Central memory CD4-positive, alpha-beta T cell (primary cell): ENCODE results near the gene FAM50B.

Source experiments
- DNase-seq: peaks from one replicate; pipeline ENCODE4 v3.0.0; 2022

The FAM50B gene

DNA sequence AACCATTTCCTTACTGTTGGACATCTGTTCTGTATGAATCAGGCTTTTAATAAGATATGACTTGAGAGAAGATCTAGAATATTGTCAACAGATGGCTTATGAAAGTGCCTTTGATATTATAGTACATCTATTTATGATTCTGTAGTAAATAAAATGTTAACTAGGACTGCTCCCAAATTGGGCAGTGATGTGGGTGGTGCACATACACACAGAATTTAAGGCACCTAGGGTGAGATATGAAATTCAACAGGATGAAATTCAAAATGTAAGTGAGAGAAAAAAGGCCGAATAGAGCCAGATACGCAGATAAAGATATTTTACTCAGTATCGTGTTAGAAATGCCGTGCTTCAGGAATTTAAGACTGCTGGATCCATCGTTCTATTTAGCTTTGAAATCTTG, 26.3 kb downstream of the FAM50B start:
- no peak for DNase-seq

DNA sequence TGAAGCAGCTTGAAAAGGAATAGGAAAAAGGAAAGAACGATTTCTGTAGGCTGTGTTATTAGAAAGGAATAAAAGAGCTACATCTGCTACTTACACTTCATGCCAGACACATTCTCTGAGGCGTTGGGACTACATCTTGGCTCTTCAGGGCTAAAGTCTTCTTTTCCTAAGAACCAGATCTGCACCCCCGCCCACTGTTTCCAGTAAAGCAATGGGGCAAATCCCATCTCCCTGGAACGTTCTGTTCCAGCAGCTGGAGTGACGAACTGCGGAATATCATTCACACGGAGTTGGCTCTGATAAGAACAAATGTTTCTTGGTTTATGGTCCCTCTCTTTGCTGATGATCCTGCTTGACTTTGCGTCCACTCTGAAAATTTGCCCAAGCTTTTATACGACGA, 26.9 kb downstream of the FAM50B start:
- no peak for DNase-seq

DNA sequence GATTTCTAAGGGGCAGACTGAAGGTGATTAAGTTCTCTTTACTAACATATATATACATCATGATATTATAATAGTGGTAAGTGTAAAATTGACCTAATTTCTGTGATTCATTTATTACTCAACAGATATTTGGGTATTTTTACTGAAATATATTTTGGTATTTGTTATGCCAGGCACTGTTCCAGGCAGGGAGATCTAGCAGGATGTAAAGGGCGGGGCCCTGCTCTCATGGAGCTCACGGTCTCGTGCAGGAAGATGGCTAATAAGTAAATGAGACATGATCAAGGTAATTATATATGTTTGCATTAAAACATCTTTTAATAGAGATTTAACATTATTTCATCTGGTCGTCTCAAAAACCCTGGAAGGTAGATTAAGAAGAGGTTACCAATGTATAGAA, 27.7 kb downstream of the FAM50B start:
- no peak for DNase-seq

DNA sequence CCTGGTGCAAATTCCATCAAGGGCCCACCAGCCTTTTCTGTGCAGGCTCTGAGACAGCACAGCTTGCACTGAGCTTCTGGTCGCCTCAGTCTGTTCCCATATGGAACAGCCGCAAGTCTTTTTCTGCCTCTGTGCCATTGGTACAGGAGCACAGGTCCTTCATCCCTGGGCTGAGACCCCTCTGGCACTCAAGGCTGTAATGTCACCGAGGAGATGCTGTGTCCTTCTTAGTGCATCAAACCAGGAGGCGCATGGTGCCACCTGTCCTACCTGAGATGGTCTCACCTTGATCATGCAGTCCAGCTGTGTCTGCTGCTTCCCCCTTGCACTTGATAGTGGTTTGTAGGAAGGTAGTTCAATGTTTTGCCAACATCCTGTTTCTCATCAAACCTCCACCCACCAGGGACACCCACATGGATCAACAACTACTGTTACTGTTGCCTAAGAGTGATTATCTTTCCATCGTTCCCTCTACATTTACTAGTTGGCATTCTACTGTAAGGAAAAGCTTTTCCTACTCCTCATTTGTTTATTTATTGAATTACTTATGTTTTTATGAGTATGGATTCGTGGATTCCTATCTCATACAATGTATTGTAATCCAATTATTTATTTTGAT, 29.0 kb downstream of the FAM50B start:
- DNase-seq = no peak

DNA sequence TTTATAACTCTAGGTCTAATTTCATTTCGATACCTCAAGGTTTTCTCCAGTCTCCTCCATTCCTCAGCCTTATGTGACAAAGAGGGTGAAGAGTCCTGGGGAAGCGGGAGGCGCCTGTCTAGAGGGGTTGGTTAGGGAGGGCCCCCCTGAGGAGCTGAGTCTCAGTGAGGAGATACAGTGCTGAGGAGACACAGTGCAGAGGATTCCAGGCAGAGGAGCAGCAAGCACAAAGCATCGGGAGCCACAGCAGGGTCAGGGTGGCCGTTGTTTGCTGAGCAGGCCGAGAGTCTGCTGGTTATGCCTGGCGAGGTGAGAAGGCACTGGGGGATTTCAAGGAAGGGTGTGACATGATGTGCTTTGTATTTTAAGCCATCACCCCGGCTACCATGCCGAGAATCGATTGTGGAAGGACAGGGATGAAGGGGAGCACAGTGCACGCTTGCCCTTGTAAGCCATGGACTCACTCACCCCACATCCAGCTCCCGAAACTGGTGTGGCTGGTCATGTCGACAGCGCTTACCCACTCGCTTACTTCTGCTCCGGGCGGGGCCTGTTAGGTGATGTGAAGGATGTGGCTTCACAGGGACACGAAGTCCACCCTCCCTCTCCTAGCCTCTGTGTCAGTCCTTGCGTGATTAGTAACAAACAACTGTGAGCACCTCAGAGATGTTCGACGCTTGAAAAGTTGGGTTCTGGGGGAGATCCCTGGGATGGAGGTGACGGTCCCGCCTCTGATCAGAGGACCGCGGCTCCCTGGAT, 30.2 kb downstream of the FAM50B start:
- no peak for DNase-seq

DNA sequence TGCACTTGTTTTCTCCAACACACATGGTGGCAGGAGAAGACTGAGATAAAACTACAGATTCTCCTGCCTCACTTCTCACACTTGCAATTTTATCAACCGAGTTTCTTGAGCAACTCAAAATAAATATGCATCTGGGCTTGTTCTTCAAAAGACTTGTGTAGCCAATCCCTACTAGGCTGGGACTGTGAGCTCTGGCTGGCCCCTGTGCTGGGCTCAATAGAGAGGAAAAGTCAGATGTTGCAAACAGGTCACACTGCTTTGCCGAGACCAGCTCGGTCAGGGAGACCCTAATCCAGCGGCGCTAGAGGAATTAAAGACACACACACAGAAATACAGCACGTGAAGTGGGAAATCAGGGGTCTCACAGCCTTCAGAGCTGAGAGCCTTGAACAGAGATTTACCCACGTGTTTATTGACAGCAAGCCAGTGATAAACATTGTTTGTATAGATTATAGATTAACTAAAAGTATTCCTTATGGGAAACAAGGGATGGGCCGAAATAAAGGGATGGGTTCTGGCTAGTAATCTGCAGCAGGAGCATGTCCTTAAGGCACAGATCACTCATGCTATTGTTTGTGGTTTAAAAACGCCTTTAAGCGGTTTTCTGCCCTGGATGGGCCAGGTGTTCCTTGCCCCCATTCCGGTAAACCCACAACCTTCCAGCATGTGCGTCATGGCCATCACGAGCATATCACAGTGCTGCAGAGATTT, 32.7 kb downstream of the FAM50B start:
- DNase-seq = no peak

DNA sequence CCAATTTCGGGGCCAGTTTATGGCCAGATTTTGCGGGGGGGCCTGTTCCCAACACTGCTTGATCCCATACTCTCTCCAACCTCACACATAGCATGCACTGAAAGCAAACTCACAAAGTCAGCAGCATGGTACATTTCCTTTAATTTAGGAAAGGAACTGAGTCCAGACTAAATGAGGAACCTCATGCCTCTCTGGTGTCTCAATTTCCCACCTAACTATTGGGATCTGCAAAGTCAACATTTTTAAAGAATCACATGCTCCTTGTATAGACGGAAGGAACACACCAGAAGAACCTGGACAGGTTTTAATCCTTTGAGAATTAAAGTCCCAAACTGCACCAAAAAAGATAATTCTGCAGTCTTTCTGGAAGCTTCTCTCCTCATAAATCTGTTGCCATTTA, 33.3 kb downstream of the FAM50B start:
- DNase-seq = no peak

DNA sequence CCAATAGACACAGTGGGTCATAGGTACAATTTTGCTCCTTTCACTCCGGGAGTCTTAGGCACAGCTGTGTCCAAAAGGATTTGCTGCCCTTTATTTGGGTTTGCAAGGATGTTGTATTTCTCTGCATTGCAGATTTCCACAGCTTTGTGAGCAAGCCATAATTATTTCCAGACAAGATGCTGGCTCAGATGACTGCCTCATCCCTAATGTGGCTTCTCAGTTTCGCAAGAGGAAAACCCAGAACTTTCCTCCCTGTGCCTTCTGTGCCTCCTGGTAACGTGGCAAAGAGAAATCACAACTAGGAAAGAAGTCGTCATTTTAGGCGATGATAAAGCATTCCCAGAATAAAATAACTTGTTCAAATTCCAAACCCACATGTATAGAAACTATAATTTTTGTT, 33.7 kb downstream of the FAM50B start:
- DNase-seq = no peak

DNA sequence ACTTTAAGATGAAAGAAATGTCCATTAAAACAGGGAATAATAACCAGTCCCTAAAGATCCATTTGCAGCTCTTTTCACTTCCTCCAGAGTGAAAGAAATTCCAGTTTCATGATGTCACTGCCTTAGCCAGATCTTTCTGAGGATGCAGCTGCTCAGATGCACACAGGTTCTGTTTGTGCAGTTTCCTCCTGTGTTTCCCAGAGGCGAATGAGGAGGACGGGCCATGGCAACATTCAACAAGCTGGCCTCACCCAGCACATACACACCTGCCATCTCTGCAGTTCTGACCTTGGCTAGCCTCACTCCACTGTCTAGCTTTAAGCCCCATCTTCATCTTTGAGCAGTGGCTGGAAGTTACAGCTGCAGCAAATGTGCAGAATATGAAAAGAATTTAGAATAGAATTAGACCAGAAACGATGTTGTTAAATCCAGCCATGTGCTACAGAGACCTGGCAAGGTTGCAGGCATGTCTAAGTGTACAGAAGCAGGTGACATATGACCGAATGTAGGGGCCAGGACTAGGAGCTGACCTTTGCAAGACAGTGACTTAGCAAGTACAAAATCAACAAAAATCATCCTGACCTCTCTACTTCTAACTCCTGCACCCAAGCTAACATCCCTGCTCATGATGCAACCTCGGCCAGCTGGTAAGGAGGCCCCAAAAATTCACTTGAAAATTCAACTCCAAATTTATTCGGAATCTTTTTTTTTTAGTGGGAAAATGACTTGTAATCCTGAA, 35.0 kb downstream of the FAM50B start:
- no peak for DNase-seq

DNA sequence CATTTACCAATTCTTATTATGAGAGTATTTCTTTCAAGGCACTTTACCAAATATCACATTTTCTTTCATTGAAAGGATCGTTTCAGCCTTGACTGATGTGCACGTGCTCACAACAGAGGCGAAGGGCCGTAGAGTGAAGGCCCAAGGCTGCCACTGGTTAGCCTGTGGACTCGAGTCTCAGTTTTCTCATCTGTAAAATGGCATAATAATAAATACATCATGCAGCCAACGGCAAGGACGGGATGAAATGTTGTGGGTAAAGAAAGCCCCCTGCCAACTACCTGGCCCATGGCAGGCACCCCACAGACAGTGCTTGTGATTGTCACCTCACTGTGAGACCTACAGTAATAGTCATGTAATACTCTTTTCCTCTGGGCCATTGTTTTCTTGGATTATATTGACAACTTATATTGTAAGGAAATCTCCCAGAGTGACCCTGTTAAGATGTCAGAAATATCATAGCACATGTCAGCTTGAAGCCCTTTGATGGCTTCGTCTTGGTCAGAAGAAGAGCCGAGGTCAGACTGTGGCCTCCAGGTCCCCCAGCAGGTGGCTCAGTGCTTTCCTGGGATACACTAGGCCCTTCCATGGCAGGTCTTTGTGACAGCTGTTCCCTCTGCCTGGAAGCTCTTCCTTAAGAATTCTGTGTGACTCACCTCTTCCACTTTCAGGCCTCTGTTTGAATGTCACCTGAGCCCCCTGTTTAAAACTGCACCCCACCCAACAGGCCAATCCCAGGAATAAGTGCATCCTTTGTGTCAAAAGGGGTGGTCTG, 36.3 kb downstream of the FAM50B start:
- DNase-seq = no peak

DNA sequence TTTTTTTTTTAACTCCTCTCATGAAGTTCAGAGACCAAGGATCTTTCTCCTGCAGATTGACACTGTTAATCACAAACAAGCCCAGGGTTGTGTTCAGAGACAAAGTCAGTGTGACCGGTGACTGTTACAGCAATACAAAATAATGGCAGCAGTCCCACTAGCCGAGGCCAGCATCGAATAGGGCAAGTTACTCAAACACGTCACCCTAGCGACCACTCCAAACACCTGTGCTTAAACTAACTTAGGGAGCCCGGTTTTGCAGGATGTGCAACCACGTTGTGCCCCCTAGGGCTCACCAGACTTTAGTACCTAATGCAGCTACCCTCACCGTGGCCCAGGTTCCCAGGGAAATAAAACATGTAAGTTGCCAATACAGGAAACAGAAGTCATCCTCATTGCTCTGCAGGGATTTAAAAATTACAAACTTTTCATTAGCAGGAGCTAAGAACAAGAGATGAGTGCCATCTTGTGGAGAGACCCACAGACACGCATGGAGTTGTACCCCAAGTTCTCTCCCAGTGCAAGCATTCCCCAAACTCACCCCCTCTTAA, 38.1 kb downstream of the FAM50B start:
- DNase-seq = no peak

DNA sequence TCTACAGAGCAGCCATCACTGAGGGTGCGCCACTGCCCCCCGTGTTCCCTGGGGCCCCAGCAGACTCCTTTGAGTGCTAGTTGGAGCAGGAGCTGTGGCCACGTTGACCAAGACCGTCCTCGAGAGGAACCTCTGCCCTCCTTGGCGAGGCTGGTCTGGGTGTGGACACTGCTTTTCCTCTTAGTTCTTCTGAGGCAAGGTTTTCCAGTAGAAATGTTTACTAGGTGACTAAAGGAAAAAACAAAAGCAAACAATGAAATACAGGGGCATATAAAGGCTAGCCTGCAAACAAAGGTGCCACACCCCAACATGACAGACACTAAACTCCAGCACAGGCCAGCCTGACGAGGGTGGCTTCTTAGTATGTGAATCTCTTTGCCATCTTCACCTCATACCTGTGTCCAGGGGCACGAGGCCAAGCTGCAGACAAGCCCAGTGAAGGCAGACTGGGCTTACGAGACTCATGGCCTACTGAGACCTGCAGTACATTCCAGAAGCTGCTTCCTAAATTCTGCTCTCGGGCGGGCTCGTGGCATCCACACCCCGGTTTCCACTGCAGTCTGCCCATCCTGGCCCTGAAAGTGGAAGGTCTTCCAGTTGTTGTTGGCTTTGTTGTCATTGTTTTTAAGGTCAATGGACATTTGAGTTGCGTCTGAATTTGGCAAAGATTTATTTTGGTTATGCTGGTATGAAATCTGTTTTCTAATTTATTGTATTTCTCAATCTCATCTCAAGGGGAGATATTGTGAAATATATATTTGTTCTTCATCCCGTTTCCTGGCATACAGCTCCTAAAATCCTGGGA, 39.2 kb downstream of the FAM50B start:
- DNase-seq = no peak

DNA sequence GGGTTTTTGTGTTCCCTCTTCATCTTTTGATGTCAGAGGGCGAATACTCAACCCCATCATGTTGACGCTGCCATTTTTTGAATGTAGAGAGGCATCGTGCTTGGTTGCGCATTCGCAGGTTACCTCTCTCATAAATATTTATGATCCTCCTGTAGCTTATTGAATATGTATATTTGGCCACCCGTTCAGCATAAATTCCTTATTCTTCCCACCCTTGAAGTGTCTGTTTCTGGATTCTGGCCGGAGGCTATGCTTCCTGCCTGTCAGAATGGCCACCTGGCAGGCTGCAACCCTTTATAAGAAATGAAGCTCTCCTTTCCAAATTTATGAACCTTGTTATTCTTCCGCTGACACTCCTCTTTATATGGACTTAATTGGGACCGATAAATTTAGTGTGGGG, 40.9 kb downstream of the FAM50B start:
- DNase-seq = no peak

DNA sequence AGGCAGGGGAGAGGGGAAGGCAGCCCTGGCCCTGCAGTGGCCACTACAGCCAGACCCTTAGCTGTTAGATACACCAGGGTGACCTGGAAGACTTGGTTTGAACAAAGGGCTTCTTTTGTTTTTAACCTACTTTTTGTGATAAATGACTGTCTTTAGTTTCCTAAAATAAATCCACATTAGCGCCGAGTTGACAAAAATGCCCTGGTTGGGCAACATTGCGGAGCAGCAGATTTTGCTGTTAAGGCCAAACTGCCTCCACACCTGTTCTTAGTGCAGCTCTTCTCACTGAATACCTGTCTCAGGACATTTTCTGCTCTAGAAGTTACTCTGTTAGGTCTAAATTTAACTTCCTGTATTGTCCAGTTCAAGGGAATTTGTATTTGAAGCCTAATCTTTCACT, 42.7 kb downstream of the FAM50B start:
- no peak for DNase-seq

DNA sequence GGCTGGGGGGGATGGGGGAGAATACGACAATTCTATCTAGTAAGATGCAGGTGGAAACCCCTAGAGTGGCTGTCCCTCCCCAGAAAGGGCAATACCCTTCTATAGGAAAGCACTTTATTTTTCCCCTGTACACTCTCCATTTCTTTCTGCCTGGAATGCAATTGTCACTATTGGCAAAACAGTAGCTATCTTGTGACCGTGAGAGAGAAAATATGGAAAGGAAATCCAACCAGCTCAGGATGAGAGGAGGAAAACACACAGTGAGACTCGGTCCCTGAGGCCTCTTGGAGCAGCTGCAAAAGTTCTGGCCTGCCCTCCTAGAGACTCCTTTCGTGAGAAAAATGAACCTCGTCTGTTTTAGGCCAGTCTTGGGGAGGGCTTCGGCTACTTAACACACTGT, 43.4 kb downstream of the FAM50B start:
- no peak for DNase-seq

DNA sequence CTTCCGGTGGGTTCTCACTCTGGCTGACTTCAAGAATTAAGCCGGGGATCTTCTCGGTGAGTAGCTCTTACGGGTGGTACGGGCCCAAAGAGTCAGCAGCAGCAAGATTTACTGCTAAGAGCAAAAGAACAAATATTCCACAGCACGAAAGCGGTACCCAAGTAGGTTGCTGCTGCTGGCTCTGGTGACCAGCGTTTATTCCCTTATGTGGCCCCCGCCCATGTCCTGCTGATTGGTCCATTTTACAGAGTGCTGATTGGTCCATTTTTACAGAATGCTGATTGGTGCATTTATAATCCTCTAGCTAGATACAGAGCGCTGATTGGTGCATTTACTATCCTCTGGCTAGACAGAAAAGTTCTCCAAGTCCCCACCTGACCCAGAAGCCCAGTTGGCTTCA, 44.3 kb downstream of the FAM50B start:
- no peak for DNase-seq

DNA sequence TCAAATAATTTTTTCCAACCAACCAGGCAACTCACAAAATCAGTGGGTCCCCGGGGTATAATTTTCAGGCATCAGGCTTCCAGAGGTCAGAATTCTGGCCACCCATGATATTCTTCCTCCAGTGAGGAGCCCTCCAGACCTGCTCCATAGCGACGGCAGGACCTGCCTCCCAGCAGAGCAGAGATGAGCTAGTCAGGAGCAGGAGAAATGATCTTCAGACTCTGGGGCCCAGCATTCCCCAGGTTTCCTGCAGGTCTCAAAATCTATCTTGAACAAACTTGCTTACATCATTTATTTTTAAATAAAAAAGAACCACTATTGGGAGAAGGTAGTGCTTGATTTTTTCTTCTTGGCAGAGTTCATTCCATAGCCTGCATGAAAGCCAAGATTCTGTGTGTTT, 44.7 kb downstream of the FAM50B start:
- DNase-seq = no peak

DNA sequence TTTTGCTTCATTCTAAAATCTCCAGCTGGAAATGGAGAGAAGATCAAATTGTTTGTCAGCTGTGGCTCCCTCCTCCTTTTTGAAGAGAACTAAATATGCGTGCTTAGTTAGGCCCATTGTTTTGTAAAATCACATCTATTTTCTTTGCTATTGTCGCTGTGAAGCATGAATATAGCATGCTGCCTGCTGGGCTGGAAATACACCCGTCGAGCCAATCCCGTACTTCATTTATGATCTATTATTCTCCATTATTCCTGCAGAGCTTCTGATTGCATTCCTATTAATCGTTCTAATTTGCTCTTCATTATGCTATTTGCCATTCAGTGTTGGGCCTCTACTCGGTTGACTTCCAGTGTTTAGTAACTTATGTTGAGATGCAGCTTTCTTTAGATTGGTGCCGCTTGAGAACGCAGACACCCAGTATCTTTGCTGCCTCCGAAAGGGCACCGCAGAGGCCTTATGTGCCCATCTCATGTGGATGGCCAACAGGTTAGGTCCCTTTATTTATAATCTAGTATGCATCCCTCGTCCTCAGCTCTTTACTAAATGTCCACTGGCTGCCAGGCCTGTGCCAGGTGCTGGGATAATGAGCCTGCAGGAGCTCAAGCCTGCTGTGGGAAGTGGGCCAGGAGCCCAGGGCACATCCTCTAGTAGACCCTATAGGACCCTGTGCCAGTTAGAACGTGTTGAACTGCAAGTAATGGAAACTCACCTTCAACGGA, 45.6 kb downstream of the FAM50B start:
- no peak for DNase-seq

DNA sequence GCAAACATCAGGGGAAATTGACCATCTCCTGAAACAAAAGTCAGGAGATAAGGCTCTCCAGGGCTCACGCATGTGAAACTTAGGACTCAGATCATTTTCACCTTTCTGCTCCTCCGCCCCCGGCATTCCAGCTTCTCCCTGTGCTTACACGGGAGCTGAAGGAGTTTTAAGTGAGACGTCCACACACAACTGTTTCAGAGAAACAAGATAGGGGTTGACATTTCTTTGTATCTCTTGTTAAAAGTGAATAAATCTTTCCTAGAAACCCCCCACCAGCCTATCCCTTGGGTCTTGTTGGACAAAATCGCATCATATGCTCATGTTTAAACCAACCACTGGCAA, 46.1 kb downstream of the FAM50B start:
- no peak for DNase-seq

DNA sequence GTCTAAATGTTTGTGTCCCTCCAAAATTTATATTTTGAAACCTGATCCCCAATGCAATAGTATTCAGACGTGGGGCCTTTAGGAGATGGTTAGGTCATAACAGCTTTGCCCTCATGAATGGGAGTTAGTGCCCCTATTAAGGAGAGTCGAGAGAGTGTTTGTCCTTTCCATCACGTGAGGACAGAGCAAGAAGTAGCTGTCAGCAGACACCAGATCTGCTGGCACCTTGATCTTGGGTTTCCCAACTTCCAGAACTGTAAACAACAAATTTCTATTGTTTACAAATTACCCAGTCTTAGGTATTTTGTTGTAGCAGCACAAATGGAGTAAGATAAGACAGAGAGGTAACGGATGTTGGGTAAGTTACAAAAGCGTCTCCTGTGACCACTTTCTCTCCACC, 46.6 kb downstream of the FAM50B start:
- DNase-seq = no peak
